SK-N-MC (cell line): Measurements from ENCODE around the gene SPAM1.
"Not testable (repeated sequence)": the region's sequence is repeated elsewhere in the genome, so short reads cannot be mapped to it uniquely, and the experiment has no call there.

Experiments used
- DNase-seq: peaks from one replicate; pipeline ENCODE4 v3.0.0-alpha.2; 2011; ENCODE audit warnings: low read depth, low spot score
- H3K27ac ChIP-seq: fragments of 200-600 bp; sonication (generic); 2 replicates; pipeline ENCODE4 v1.5.1; 2016; ENCODE audit warnings: mixed run types
- H3K36me3 ChIP-seq: fragments of 200-600 bp; sonication (generic); 2 replicates; pipeline ENCODE4 v1.6.1; 2017; ENCODE audit warnings: antibody characterized with exemption, low read length, mixed read lengths; ENCODE audit not compliant: insufficient read depth
- H3K4me3 ChIP-seq: fragments of 200-600 bp; sonication (generic); 2 replicates; pipeline ENCODE4 v1.5.1; 2016
- H3K9ac ChIP-seq: fragments of 200-600 bp; sonication (generic); 2 replicates; pipeline ENCODE4 v1.8.0; 2017; ENCODE audit warnings: mixed run types, mixed read lengths; ENCODE audit not compliant: insufficient read length
- H3K9me3 ChIP-seq: fragments of 200-600 bp; sonication (generic); 2 replicates; pipeline ENCODE4 v1.6.1; 2017; ENCODE audit warnings: low read depth, mild to moderate bottlenecking, antibody characterized with exemption, low read length, moderate library complexity, mixed read lengths
- EZH2 ChIP-seq: fragments of 200-600 bp; sonication (generic); IDR thresholded peaks from one replicate; pipeline ENCODE4 v1.6.1; 2017; ENCODE audit warnings: antibody characterized with exemption
- FOXP2 ChIP-seq: optimal IDR thresholded peaks from 2 replicates; pipeline ENCODE3; 2011; ENCODE audit warnings: mild to moderate bottlenecking, moderate library complexity; ENCODE audit not compliant: insufficient read depth; ENCODE audit errors: extremely low read length, control extremely low read depth
- POLR2AphosphoS5 ChIP-seq: IDR thresholded peaks from 2 replicates; pipeline ENCODE4 v1.6.1; 2012; ENCODE audit warnings: mild to moderate bottlenecking, low read depth, low read length, borderline replicate concordance

Gene SPAM1

DNA sequence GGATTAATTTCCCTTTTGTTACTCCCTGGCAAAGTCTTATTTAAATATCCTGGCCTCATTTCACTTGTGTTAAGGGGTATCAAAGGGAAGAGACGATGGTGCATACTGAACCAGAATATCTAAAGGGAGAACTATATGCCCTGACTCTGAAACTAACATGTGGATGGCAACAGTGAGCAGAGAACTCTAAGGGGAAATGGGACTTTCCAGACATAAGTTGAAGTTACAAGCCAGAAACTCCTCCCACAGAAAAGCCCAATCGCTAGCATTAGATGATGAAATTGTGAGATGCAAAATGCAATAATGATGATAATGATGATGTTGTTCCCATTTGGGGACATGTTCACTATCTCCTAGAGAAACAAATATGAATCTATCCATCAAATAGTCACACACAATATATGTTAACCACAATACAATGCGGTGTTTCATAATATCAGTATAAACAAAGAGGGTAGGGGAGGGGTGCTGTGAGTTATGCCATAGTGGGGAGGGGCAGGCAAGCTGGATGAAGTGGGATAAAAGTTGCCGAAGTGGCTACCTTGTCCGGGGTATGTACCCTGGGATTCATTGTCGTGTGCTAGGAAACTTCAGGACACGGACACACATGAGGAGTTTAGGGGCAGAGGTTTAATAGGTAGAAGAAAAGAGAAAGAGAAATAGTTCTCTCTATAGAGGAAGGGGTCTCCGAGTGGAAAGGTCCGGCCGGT is 70.7 kb downstream of the SPAM1 start:
- no peaks in the 10 kb centered on the region for H3K36me3 ChIP-seq
- H3K9me3 ChIP-seq, result no peaks in the 10 kb centered on the region
- DNase-seq, result peak; percentile 8
- no peak for TF ChIP-seq FOXP2
- TF ChIP-seq EZH2, result no peak
- TF ChIP-seq POLR2AphosphoS5, result no peak
- no peak overlapping the region for H3K4me3 ChIP-seq
- H3K27ac ChIP-seq, result no peak overlapping the region
- no peak overlapping the region for H3K9ac ChIP-seq

DNA sequence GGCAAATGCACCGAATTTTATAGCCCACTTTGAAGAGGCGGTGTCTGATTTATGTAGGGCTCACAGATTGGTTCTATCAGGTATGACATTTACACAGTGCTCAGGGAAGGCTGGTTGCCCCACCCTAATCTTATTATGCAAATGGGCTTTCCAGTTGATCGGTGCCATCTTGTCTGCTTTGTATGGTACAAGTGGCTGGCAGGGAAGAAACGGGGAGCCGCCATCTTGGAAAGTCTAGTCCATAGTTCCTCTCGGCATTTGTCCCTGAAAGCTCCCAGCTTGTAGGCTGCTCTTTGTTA is 71.2 kb downstream of the SPAM1 start:
- H3K27ac ChIP-seq, result no peak overlapping the region
- DNase-seq, result no peak
- H3K9me3 ChIP-seq, result no peaks in the 10 kb centered on the region
- no peak overlapping the region for H3K4me3 ChIP-seq
- H3K36me3 ChIP-seq, result no peaks in the 10 kb centered on the region
- no peak overlapping the region for H3K9ac ChIP-seq
- TF ChIP-seq POLR2AphosphoS5, result no peak
- no peak for TF ChIP-seq FOXP2
- TF ChIP-seq EZH2, result no peak

DNA sequence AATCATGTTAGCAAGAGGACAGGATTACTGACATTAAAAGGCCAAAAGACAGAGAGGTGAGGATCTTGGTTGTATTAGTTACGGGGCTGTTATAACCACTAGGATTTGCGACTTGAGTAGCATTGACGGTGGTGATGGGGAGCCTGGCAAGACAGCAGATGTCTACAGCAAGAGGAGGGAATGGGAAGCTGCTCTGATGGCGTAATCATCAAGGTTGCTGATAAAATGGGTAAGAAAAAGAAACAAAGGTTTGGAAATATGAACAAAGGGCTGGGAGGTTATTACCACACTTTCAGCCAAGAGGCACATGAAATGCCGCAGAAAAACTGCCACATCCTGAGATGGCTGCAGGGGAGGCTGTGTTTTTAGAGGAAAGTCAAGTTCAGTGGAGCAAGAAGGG is 73.9 kb downstream of the SPAM1 start:
- Histone ChIP-seq H3K36me3 (no peaks in the 10 kb centered on the region), H3K4me3 (no peak overlapping the region), H3K9ac (no peak overlapping the region), H3K27ac (no peak overlapping the region), H3K9me3 (no peaks in the 10 kb centered on the region)
- no peak for DNase-seq
- TF ChIP-seq POLR2AphosphoS5, result no peak

DNA sequence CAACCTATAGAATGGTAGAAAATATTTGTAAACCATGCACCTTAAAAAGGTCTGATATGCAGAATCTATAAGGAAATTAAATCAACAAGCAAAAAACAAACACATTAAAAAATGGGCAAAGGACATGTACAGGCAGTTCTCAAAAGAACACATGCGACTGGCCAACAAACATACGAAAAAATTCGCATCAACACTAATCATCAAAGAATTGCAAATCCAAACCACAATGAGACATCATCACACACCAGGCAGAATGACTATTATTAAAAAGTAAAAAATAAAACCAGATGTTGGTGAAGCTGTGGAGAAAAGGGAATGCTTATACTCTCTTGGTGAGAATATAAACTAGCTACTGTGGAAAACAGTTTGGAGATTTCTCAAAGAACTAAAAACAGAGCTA is 74.7 kb downstream of the SPAM1 start:
- Histone ChIP-seq H3K27ac (no peak overlapping the region), H3K9ac (no peak overlapping the region), H3K4me3 (no peak overlapping the region), H3K36me3 (no peaks in the 10 kb centered on the region), H3K9me3 (no peaks in the 10 kb centered on the region)
- no peak for DNase-seq
- TF ChIP-seq EZH2, result no peak
- TF ChIP-seq POLR2AphosphoS5, result no peak
- no peak for TF ChIP-seq FOXP2

DNA sequence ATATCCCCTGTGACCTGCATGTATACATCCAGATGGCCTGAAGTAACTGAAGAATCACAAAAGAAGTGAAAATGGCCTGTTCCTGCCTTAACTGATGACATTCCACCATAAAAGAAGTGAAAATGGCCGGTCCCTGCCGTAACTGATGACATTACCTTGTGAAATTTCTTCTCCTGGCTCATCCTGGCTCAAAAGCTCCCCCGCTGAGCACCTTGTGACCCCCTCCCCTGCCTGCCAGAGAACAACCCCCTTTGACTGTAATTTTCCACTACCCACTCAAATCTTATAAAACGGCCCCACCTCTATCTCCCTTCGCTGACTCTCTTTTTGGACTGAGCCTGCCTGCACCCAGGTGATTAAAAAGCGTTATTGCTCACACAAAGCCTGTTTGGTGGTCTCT is 83.3 kb downstream of the SPAM1 start:
- DNase-seq, H3K27ac ChIP-seq, H3K4me3 ChIP-seq, H3K9me3 ChIP-seq, H3K9ac ChIP-seq, H3K36me3 ChIP-seq: not testable (repeated sequence)

DNA sequence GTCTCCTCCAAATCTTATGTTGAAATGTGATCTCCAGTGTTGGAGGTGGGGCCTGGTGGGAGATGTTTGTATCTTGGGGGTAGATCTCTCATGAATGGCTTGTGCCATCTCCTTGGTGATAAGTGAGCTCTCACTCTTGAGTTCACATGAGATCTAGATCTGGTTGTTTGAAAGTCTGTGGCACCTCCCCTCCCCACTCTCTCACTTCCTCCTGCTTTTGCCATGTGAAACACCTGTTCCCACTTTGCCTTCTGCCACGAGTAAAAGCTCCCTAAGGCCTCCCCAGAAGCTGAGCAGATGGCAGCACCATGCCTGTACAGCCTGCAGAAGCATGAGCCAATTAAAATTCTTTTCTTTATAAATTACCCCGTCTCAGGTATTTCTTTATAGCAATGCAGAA is 84.3 kb downstream of the SPAM1 start:
- no peaks in the 10 kb centered on the region for H3K9me3 ChIP-seq
- no peak for TF ChIP-seq FOXP2
- TF ChIP-seq EZH2, result no peak
- no peak for TF ChIP-seq POLR2AphosphoS5

More for the DNA sequence above, 84.3 kb downstream of the SPAM1 start:
- H3K9ac ChIP-seq, result no peak overlapping the region
- DNase-seq, result no peak
- H3K4me3 ChIP-seq, result no peak overlapping the region
- H3K36me3 ChIP-seq, result no peaks in the 10 kb centered on the region
- H3K27ac ChIP-seq, result no peak overlapping the region
